Esophagus muscularis mucosa (tissue), 4 donors: ENCODE results near the gene PARP3. TPM values are rescaled to one million over a fixed set of nuclear protein-coding genes. Genes with fewer than 3 reads are reported as not detected.

Experiments used
- DNase-seq: peaks from one replicate; pipeline ENCODE4 v3.0.0-alpha.2; 2017; ENCODE audit errors: extremely low spot score
- H3K27ac ChIP-seq, 4 donors: fragments of 200-600 bp; sonication (generic); replicated peaks in 1 of 4; 1 replicate in 3 of 4; 2 replicates in 1 of 4; pipeline ENCODE4 v1.5.1; 2016 to 2019; ENCODE audit warnings: mild to moderate bottlenecking in 1 of 4
- H3K27me3 ChIP-seq, 4 donors: fragments of 200-600 bp; sonication (generic); one replicate each; pipeline versions ENCODE4 v1.5.1 to v1.6.0; 2016 to 2019
- H3K36me3 ChIP-seq, 4 donors: fragments of 200-600 bp; sonication (generic); one replicate each; pipeline ENCODE4 v1.5.1; 2016 to 2019
- H3K4me1 ChIP-seq, 4 donors: fragments of 200-600 bp; sonication (generic); one replicate each; pipeline ENCODE4 v1.5.1; 2016 to 2019
- H3K4me3 ChIP-seq, 4 donors: fragments of 200-600 bp; sonication (generic); 1 replicate in 2 of 4; 2 replicates in 2 of 4; pipeline ENCODE4 v1.5.1; 2016 to 2019; ENCODE audit warnings: mild to moderate bottlenecking in 4 of 4, moderate library complexity in 1 of 4
- H3K9me3 ChIP-seq, 4 donors: fragments of 200-600 bp; sonication (generic); 1 replicate in 3 of 4; 2 replicates in 1 of 4; pipeline ENCODE4 v1.5.1; 2016 to 2019
- CTCF ChIP-seq, 3 experiments: fragments of 200-600 bp in 2 of 3; fragments of 450-650 bp in 1 of 3; sonication (generic) in 2 of 3; IDR thresholded peaks; one replicate each; pipeline ENCODE4 v1.5.1; 2017 to 2019; ENCODE audit warnings: antibody characterized with exemption in 3 of 3, mild to moderate bottlenecking in 2 of 3, moderate library complexity in 1 of 3
- EP300 ChIP-seq: sonication (generic); formaldehyde crosslinking; IDR thresholded peaks from one replicate; pipeline ENCODE4 v1.6.1; 2017; ENCODE audit warnings: antibody characterized with exemption
- POLR2A ChIP-seq: fragments of 450-650 bp; IDR thresholded peaks from one replicate; pipeline ENCODE4 v1.6.1; 2017; ENCODE audit warnings: antibody characterized with exemption, moderate library complexity, mild to moderate bottlenecking, low read depth
- POLR2AphosphoS5 ChIP-seq, 2 donors: sonication (generic); formaldehyde crosslinking; IDR thresholded peaks; one replicate each; pipeline ENCODE4 v1.6.1; 2017; ENCODE audit warnings: antibody characterized with exemption in 2 of 2
- WGBS: methylation state at CpG from one replicate; pipeline ENCODE4 v1.1.5; 2018; 5-methylcytosine and 5-hydroxymethylcytosine counted together
- intact Hi-C: fragments of 100-400 bp; cut with DNase I; formaldehyde crosslinking; loops from one replicate; pipeline ENCODE4 v1.15.1; 2023
- total RNA-seq, 4 donors: library from RNA; depleted of rRNA; stranded (reverse); fragments of >200 nt; gene quantifications; one replicate each; pipeline versions ENCODE4 v1.1.0 to v1.2.1, GENCODE V29; 2016

The PARP3 gene
- total RNA-seq, 4 donors from 2014 or later: 22.9 to 37.9 (median 30.1) TPM

GRCh38 chr3:51938780-51939425 lies 3.3 kb upstream of the PARP3 start:
- Histone ChIP-seq H3K27ac (no peak overlapping the region), H3K27me3 (no peaks in the 10 kb centered on the region), H3K36me3 (peaks cover 41 to 57% (median 53%) of the 10 kb centered on the region in 4 donors), H3K4me1 (peaks cover 31 to 46% (median 33%) of the 10 kb centered on the region in 4 donors), H3K9me3 (no peaks in the 10 kb centered on the region), H3K4me3 (no peak overlapping the region)
- 87% methylated on average over 7 of the region's 9 CpGs for WGBS
- no peak for DNase-seq
- intact Hi-C loops: no loop called here
- TF ChIP-seq POLR2AphosphoS5 (IDR thresholded peaks at IDR 0.05): no peak
- TF ChIP-seq CTCF (IDR thresholded peaks at IDR 0.05): no peak
- no peak for TF ChIP-seq POLR2A
- no peak for TF ChIP-seq EP300

- peaks cover 21 to 56% (median 44%) of the 10 kb centered on the region in 4 donors for H3K36me3 ChIP-seq
- intact Hi-C loops: loop anchor here (5.0 kb wide), 1 partner anchor 201 kb away; no protein-coding TSS in a partner anchor
These were observed 1.3 kb upstream of the PARP3 start for GRCh38 chr3:51940648-51941462.

GRCh38 chr3:51941463-51941797 lies 733 bp upstream of the PARP3 start:
- no peaks in the 10 kb centered on the region for H3K9me3 ChIP-seq
- 0% methylated on average over 9 of the region's 20 CpGs for WGBS
- TF ChIP-seq POLR2AphosphoS5 (IDR thresholded peaks at IDR 0.05) (no peak), CTCF (IDR thresholded peaks at IDR 0.05) (no peak), POLR2A (no peak), EP300 (no peak)
- peaks cover 31 to 46% (median 33%) of the 10 kb centered on the region in 4 donors for H3K4me1 ChIP-seq
- DNase-seq: no peak
- H3K27ac ChIP-seq: peak overlapping the region; percentile 76 to 93 (median 88)
- peak overlapping the region; percentile 77 to 88 (median 82) for H3K4me3 ChIP-seq
- peaks cover 15 to 55% (median 44%) of the 10 kb centered on the region in 4 donors for H3K36me3 ChIP-seq
- no peaks in the 10 kb centered on the region for H3K27me3 ChIP-seq
- intact Hi-C loops: loop anchor here (5.0 kb wide), 1 partner anchor 201 kb away; no protein-coding TSS in a partner anchor

More at GRCh38 chr3:51940648-51941462, 1.3 kb upstream of the PARP3 start:
- DNase-seq: no peak
- H3K9me3 ChIP-seq: no peaks in the 10 kb centered on the region
- 49% methylated on average over 8 of the region's 13 CpGs for WGBS
- peak overlapping the region; percentile 77 to 88 (median 82) for H3K4me3 ChIP-seq
- peaks cover 31 to 46% (median 33%) of the 10 kb centered on the region in 4 donors for H3K4me1 ChIP-seq
- no peaks in the 10 kb centered on the region for H3K27me3 ChIP-seq
- H3K27ac ChIP-seq: peak overlapping the region; percentile 76 to 93 (median 88)
- TF ChIP-seq POLR2AphosphoS5 (IDR thresholded peaks at IDR 0.05) (no peak), POLR2A (no peak), CTCF (IDR thresholded peaks at IDR 0.05) (no peak)

- Histone ChIP-seq H3K4me3 (peak overlapping the region; percentile 77 to 88 (median 82)), H3K36me3 (peaks cover 1 to 53% (median 40%) of the 10 kb centered on the region in 4 donors), H3K4me1 (peaks cover 31 to 46% (median 33%) of the 10 kb centered on the region in 4 donors), H3K9me3 (no peaks in the 10 kb centered on the region), H3K27me3 (no peaks in the 10 kb centered on the region), H3K27ac (peak overlapping the region; percentile 88 to 95 (median 90))
- peak in 1 of 2 donors; percentile 61 for TF ChIP-seq POLR2AphosphoS5 (IDR thresholded peaks at IDR 0.05)
- TF ChIP-seq CTCF (IDR thresholded peaks at IDR 0.05): no peak
- 40% methylated on average over 12 of the region's 17 CpGs for WGBS
- DNase-seq: no peak
- intact Hi-C loops: loop anchor here (1.0 to 5.0 kb wide), 3 partner anchors 32 to 199 kb away; partner anchors contain the start of genes ABHD14A and ABHD14B
These were observed 664 bp downstream of the PARP3 start for GRCh38 chr3:51942603-51943450.
